ENCODE results near the gene EMC7.

- TF ChIP-seq, protein P1, sequence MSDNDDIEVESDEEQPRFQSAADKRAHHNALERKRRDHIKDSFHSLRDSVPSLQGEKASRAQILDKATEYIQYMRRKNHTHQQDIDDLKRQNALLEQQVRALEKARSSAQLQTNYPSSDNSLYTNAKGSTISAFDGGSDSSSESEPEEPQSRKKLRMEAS (IDR thresholded peaks at IDR 0.05), result no peak
- TF ChIP-seq TEAD4 (IDR thresholded peaks at IDR 0.05) (no peak), USF1 (IDR thresholded peaks at IDR 0.05) (no peak), FOXM1 (IDR thresholded peaks at IDR 0.05; ENCODE audit: borderline replicate concordance, low read depth) (no peak), RAD21 (IDR thresholded peaks at IDR 0.05; ENCODE audit: low read depth) (no peak), YY1 (IDR thresholded peaks at IDR 0.05; ENCODE audit: low read depth) (no peak), EGR1 (IDR thresholded peaks at IDR 0.05) (no peak), TCF12 (IDR thresholded peaks at IDR 0.05; ENCODE audit: low read depth) (no peak), TAF1 (IDR thresholded peaks at IDR 0.05; ENCODE audit: low read depth) (no peak), EP300 (IDR thresholded peaks at IDR 0.05; ENCODE audit: borderline replicate concordance) (no peak), ZBTB7A (IDR thresholded peaks at IDR 0.05; ENCODE audit: low read depth) (no peak), NFIC (IDR thresholded peaks at IDR 0.05) (no peak), CREB1 (IDR thresholded peaks at IDR 0.05; ENCODE audit: low read depth) (no peak)
These were observed 23.0 kb upstream of the EMC7 start for GRCh38 chr15:34124651-34125050.

All from Ishikawa (cell line).